CD4-positive, alpha-beta T cell treated with Interleukin-21 for 1 hour (primary cell): ENCODE measurements around the gene LIPE.
"Not testable (repeated sequence)": the region's sequence is repeated elsewhere in the genome, so short reads cannot be mapped to it uniquely, and the experiment has no call there.

ENCODE experiments used
- DNase-seq: peaks from one replicate; pipeline ENCODE4 v3.0.0-alpha.2; 2020

Gene LIPE, protein sequence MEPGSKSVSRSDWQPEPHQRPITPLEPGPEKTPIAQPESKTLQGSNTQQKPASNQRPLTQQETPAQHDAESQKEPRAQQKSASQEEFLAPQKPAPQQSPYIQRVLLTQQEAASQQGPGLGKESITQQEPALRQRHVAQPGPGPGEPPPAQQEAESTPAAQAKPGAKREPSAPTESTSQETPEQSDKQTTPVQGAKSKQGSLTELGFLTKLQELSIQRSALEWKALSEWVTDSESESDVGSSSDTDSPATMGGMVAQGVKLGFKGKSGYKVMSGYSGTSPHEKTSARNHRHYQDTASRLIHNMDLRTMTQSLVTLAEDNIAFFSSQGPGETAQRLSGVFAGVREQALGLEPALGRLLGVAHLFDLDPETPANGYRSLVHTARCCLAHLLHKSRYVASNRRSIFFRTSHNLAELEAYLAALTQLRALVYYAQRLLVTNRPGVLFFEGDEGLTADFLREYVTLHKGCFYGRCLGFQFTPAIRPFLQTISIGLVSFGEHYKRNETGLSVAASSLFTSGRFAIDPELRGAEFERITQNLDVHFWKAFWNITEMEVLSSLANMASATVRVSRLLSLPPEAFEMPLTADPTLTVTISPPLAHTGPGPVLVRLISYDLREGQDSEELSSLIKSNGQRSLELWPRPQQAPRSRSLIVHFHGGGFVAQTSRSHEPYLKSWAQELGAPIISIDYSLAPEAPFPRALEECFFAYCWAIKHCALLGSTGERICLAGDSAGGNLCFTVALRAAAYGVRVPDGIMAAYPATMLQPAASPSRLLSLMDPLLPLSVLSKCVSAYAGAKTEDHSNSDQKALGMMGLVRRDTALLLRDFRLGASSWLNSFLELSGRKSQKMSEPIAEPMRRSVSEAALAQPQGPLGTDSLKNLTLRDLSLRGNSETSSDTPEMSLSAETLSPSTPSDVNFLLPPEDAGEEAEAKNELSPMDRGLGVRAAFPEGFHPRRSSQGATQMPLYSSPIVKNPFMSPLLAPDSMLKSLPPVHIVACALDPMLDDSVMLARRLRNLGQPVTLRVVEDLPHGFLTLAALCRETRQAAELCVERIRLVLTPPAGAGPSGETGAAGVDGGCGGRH

DNA sequence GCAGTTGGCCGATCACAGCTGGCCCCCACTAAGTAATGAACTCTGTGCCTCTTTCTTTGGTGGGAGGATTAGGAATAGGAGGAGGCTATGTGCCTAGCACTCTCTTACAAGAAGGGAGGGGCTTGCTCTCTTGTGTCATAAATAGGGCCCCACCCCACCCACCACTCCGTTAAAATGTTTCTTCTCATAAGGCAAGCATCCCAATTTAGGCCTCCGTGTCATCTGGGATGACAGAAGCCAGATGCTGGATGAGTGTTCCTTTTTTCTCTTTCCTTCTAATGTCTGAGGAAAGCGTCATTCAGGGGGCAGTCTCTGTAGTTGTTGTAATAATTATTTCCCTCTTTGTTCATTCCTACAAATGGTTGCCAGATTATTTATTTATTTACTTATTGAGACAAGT, at the start of gene LIPE:
Gene LIPE (minus strand): TSS at position 76 of the 400 bp plus-strand sequence. CDS start 239 bp downstream, outside the sequence.
- no peak for DNase-seq

DNA sequence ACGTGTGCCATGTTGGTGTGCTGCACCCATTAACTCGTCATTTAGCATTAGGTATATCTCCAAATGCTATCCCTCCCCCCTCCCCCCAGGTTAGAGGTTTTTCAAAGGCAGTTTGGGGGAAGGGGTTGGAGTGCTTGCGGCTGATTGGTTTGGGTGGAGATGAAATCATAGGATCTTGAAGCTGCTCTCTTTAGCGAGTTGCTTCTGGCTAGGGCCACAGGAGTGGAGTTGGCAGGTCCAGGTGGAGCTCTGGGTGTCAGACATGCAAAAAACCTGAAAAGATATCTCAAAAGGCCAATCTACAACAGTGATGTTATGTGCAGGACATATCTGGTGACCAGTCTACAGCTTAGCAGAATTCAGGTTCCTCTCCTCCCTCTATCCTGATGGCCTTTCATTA, 48.2 kb upstream of the LIPE start:
- no peak for DNase-seq

DNA sequence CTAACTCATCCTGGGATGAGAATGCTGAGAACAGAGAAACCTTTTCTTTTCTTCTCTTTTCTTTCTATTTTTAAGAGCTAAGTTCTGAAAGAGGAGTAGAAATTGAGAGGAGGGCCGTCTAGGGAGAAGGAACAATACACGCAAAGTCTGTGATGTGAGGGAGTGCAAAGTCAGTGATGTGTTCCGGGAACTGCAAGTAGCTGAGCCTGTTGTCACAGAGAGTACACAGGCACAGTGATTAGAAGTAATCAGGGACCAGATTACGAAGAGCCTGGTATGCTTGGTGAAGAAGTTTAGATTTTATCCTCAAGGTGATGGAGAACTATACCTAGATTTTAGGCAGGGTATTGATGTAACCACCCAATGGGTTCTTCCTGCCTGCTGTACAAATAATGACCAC, 47.6 kb upstream of the LIPE start:
- DNase-seq: no peak

DNA sequence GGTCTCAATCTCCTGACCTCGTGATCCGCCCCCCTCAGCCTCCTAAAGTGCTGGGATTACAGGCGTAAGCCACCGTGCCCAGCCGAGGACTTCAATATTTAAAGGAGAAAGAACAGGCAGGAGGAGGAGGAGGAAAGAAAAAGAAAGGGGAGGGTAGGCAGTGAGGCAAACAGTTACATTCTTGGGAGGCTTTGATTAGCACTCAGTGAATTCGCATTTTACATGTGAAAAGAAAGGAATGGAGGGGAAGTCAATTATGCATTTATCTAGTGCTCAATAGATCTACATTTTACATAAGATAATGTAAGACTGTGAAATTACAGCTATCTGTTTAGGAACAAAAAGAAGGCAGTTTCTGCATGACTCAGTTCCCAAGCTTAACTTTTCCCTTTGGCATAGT, 46.5 kb upstream of the LIPE start:
- DNase-seq: no peak

DNA sequence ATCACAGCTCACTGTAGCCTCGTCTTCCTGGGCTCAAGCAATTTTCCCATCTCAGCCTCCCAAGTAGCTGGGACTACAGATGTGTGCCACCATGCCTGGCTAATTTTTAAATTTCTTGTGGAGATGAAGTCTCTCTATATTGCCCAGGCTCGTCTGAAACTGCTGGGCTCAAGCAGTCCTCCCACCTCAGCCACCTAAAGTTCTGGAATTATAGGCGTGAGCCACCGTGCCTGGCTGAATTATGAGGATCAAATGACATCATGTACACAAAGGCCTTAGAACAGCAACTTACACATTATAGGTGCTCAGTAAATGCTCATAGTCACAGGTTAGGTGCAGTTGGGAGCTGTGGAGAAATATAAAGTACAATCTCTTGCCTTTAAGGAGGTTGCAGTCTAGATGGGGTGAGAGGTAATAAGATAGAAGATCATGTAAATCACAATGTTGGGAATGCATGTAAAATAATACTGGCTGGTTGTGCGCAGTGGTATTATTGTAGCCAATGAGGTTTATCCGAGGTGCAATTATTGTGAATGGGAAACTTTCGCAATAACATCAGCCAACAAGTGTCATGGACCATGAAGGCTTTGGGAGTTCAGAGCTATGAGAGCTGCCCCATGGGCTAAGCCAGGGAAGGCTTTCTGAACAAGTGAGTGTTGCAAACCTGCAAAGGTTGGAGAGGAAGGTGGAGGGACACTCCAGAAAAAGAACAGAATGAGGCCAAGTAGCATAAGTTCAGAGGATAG, 45.4 kb upstream of the LIPE start:
- no peak for DNase-seq

DNA sequence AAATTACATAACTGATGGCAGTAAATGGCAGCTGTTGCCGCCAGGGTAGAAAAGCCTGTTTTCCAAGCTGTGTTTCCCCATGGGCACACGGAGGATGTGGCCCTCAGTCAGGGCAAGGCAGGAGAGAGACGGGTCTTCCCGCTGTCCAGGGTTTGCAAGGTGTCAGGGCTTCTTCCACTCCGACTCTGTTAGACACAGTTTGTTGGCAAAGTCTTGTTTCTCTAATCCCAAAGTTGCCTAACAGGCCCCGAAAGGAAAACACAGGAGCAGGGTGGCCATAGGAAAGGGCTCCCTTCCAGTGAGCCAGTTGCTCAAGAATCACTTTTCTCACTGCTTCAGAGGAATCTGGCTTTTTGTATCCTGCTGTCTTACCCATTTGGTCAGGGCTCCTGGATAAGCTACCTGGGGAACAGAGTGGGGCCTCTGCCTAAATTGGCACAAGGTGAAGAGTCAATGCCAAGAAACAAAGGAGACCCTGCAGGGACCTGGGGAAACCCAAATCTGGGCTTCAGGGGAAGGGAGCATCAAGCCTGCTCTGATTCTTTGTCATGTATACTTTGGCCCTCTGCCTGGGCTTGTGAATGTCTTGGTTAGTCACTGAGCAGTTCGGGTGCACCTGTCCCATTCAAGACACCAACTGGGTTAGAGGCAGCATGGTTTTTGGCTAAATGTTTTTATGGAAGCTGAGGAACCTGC, 44.5 kb upstream of the LIPE start:
- DNase-seq: no peak

DNA sequence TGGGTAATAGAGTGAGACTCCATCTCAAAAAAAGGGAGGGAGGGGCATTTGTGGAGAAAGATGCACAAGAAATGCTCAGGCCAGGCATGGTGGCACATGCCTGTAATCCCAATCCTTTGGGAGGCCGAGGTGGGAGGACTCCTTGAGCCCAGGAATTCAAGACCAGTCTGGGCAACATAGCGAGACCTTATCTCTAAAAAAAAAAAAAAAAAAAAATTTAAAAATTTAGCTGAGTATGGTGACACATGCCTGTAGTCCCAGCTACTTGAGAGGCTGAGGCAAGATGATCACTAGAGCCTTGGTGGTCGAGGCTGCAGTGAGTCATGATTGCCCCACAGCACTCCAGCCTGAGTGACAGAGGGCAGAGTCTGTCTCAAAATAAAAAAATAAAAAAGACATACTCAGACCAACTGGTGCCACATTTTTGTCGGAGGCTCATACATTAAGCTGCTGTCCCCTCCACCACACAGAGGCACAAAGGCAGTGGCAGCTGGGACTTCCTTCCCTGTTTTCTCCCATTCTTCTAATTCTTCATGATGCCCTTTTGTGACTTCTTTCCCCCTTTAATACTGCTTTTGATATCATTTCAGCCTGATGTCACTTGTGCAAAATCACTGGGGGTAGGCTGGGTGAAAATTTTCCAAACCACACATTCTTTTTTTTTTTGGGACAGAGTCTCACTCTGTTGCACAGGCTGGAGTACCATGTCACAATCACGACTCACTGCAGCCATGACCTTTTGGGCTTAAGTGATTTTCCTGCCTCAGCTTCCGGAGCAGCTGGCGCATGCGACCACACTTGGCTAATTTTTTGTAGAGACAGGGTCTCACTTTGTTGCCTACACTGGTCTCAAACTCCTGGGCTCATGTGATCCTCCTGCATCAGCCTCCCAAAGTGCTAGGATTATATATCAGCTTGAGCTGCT, 42.4 kb upstream of the LIPE start:
- no peak for DNase-seq

DNA sequence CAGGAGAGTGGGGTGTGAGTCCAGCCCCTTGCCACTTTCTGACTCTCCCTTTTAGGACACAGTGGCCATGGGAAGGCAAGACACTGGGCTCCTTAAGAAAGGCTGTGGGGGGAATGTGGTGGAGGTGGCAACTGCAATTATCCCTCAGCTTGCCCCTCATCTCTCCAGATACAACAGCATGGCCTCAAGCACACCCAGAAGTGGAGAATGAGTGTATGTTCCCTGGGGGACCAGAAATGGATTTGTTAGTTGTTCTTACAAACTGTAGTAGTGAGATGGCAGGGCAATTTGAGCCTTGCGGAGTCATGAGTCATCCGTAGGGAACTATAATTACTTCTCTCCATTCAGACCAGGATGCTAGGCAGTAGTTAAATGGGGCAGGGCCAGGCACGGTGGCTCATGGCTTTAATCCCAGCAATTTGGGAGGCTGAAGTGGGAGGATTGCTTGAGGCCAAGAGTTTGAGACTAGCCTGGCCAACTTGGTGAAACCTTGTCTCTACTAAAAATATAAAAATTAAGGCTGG, 41.1 kb upstream of the LIPE start:
- no peak for DNase-seq

DNA sequence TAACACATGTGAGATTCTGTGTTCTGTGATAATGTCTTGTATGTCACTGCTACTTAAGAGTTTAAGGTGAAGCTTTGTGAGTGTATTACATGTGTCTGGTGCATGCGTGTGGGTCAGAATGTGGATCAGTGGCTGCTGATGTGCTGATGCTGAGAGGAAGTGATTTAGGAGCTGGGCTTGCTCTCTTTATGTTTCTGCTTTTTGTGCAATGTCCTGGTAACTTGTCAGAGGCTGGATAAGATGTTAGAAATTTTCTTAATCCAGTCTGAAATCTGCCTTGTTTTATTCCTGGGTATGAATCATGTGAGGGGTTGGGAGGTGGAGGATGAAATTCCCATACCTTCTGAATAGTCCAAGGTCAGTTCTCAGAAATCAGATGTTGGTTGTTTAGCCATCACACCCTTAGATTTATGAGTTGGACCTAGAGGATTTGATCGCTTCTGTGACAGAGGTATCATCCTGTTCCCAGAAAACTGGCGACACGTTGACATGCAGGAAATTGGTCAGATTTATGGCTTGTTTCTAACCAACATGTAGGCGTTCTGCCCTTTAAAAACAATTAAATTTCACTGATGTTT, 40.1 kb upstream of the LIPE start:
- no peak for DNase-seq

DNA sequence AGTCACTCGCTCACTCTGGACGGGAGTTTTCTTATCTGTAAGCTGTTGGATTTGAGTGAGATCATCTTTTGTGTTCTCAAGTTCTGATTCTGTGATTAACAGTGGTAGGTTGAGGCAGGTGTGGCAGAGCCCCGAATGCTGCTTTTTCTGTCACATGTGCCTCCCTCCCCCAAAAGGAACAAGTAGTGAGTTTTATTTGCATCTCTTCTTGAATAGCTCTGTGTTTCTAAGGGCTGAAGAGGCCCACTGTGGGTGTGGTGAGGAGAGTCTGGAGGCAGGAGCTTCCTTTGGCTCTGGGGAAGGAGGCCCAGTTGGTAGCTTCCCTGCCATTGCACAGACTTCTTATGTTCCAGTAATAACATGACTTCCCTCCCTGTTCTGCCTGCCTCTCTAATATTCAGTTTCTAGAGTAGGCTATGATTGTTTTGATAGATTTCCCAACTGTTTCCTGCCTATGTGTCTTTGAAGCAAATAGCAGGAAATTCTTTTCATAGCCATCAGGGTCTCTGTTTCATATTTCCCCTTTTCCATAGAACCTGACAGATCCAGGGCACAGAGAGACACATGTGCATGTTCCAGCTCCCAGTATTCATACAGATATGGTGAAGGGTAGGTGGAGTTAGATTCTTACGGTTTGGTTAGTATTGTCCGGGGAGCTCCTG, 39.5 kb upstream of the LIPE start:
- no peak for DNase-seq

DNA sequence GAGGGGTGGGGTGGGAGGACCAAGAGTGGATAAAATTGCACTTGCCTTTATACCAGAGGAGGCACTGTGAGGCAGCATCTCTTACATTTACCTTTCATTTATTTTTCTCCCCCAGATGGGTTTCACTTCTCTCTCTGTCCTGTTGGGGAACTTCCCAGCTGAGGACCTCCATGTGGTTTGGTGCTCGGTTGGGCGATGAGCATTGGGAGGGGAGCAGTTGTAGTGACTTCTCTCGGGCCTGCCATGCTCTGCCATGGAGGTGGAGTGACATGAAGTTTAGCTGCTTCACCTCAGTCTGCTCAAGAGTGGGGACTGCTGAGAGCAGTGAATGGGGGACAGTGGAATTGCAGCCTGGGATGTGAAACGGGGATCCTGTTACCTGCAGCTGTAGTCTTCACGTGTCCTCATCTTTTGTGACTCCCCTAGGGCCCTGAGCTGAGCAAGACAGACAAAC, 38.7 kb upstream of the LIPE start:
- no peak for DNase-seq

DNA sequence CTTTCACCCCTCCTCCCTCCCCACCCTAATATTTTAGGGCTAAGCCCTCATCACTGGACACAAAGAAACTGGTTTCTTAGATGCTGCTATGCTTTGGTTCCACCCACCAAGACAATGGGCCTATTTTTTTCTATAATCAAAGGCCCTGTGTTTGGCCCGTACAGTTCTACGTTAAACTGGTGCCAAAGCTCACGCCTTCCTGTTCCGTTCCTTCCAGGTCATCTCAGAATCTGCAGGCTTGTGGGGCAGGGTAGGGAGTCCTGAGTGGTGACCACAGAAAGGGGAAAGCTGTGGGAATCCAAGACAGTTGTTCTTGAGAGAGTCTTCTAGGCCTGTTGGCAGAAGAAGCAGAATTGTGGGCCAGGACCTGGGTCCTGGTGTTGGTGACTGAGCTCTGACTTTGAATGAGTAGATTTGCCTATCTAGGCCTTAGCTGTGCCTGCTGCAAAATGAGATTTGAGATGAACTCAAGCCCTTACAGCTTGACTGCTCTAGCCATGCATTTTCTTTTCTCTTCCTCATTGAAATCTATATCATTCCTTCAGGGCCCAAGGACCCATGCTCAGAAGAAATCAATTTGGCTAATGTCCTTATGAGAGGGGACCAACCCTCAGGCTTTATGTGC, 34.6 kb upstream of the LIPE start:
- no peak for DNase-seq

DNA sequence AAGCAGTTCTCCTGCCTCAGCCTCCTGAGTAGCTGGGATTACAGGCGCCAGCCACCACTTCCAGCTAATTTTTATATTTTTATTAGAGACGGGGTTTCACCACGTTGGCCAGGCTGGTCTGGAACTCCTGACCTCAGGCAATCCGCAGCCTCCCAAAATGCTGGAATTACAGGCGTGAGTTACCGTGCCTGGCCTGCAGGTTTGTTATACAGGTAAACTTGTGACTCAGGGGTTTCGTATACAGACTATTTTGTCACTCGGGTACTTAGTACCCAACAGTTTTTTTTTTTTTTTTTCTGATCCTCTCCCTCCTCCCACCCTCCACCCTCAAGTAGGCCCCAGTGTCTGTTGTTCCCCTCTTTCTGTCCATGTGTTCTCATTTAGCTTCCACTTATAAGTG, 34.0 kb upstream of the LIPE start:
- not testable (repeated sequence) for DNase-seq

DNA sequence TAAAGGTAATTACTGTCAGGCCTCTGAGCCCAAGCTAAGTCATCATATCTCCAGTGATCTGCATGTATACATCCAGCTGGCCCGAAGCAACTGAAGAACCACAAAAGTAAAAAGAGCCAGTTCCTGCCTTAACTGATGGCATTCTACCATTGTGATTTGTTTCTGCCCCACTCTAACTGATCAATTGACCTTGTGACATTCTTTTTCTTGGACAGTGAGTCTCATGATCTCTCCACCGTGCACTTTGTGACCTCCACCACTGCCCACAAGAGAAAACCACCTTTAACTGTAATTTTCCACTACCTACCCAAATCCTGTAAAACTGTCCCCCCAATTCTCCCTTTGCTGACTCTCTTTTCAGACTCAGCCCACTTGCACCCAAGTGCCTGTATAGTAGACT, 32.7 kb upstream of the LIPE start:
- DNase-seq: no peak

DNA sequence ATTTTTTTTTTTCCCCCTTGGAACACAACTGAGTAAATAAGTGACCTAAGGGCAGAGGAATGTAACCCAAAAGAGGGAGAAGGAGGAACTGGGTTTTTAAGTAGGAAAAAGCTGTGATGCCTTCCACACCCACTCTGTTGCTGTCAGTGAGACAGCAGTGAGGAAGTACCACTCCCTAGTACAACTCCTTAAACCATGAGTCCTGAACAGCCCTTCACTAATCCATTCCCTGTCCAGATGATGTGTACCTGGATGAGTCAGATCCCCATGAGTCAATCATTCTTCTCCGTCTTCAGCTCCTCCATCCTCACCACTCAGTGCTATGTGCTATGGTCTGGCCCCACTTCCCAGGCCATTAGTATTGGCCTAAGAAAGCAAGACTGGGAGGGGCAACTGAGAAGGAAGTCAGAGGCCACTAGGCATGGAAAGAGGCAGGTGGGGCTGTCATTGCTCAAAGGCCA, 28.5 kb upstream of the LIPE start:
- DNase-seq: no peak

DNA sequence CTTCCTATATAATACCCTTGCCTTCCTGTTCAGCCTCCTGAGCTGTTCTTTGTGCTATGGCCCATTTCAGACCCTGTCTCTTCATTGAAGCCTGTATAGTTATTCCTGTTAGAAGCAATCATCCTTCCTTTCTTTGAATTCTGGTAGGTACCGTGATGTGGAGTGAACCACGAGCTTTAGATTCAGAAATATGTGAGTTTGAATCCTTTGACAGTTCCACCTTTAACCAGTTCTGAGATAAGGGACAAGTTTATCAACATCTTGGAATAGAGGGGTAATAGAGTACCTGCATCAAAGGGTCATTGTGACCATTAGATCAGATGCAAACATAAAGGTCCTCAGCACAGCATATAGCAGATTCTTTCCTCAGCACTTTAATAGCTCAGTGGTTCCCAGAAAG, 27.9 kb upstream of the LIPE start:
- no peak for DNase-seq

DNA sequence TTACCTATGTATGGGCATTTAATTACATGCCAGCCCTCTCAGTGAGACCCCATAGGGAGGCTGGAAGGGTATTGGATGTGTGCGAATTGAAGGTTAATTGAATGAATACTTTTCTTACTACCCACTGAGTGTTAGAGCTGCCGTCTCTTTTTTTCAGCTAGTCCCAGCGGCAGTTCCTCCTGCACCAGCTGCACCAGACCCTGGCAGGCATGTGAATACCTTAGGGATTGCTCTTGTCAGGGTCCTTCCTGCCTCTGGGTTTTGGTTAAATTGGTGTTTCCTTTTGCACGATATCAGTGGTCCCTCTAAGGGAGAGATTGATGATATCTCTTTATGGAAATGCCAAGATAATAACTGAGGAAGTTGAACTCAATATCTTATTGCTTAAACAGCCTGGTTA, 25.4 kb upstream of the LIPE start:
- DNase-seq: no peak

DNA sequence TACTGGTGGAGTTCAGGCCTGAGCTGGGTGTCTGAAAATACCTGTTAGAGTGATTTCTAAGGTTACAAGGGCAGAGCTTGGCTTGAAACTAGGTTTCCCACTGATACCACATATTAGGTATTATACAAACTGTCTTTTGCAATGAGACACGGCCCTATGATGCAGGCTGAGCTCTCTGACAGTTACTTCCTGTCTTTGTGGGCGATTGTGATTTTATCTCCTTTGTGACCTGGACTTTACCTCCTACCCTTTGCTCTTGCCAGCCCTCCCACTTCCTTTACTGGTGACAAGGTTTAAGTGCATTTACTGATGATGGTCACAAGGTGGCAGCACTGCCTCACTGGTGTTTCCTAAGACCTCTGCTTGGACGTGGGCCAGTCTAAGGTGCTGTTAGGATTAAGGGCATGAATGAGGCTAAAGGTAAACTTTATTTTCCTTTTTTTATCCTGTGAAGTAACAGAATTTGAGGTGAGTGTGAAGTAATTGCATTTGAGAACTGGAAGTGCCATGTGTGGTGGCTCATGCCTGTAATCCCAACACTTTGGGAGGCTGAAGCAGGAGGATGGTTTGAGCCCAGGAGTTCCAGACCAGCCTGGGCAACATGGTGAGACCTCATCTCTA, 23.2 kb upstream of the LIPE start:
- DNase-seq: peak; percentile 92

DNA sequence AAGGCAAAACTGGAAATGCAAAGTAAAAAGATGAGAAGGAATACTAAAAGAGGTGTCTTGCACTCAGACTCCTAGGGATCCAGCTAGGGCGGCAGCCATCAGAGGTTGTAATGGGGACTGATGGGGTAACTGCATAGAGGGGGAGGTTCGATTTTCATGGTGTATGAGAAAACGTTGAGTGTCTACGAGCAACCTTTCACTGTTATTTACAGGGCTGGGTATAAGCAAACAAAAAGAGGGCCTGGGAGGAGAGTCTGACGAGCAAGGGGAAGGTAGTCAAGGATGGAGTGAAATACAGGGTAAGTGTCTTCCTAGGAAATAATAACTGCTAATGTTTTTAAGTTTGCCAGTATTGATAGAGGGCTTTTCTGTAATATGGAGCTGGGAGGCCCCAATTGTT, 21.1 kb upstream of the LIPE start:
- not testable (repeated sequence) for DNase-seq
